GM20000 (cell line): ENCODE measurements around the gene ARHGEF16.

Experiments used
- DNase-seq: peaks from one replicate; pipeline ENCODE4 v3.0.0; 2012; ENCODE audit warnings: low spot score
- TF ChIP-seq, protein P1 (sequence below): IDR thresholded peaks from 2 replicates; pipeline ENCODE4 v1.5.1; 2012; ENCODE audit warnings: mild to moderate bottlenecking, control low read depth; ENCODE audit errors: extremely low read depth, missing control alignments

ARHGEF16 gene

GRCh38 chr1:3525551-3526482, 71.4 kb downstream of the ARHGEF16 start:
- TF ChIP-seq, protein P1, sequence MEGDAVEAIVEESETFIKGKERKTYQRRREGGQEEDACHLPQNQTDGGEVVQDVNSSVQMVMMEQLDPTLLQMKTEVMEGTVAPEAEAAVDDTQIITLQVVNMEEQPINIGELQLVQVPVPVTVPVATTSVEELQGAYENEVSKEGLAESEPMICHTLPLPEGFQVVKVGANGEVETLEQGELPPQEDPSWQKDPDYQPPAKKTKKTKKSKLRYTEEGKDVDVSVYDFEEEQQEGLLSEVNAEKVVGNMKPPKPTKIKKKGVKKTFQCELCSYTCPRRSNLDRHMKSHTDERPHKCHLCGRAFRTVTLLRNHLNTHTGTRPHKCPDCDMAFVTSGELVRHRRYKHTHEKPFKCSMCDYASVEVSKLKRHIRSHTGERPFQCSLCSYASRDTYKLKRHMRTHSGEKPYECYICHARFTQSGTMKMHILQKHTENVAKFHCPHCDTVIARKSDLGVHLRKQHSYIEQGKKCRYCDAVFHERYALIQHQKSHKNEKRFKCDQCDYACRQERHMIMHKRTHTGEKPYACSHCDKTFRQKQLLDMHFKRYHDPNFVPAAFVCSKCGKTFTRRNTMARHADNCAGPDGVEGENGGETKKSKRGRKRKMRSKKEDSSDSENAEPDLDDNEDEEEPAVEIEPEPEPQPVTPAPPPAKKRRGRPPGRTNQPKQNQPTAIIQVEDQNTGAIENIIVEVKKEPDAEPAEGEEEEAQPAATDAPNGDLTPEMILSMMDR = no peak
- DNase-seq = no peak

DNA sequence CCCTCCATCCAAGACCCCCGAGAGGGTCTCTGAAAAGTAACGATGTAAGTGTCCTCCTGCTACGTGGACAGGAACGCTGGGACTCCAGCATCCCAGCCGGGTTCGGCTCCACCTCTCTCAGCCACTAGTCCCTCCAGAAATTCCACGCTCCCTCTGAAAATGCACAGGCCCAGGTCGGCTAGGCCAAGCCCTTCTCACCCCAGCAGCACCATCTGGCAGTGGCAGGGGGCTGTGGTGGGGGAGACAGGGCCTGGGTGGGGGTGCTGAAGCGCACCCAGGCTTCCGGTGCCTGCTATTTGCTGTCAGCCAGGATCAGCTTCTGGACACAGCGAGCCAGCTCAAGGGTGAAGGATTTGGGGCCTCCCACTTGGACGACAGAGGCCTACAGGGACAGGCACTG, 73.3 kb downstream of the ARHGEF16 start:
- no peak for DNase-seq
- TF ChIP-seq, protein P1 = no peak

- no peak for DNase-seq
- TF ChIP-seq, protein P1 = no peak
Observed at GRCh38 chr1:3529099-3529729, 74.7 kb downstream of the ARHGEF16 start.

DNA sequence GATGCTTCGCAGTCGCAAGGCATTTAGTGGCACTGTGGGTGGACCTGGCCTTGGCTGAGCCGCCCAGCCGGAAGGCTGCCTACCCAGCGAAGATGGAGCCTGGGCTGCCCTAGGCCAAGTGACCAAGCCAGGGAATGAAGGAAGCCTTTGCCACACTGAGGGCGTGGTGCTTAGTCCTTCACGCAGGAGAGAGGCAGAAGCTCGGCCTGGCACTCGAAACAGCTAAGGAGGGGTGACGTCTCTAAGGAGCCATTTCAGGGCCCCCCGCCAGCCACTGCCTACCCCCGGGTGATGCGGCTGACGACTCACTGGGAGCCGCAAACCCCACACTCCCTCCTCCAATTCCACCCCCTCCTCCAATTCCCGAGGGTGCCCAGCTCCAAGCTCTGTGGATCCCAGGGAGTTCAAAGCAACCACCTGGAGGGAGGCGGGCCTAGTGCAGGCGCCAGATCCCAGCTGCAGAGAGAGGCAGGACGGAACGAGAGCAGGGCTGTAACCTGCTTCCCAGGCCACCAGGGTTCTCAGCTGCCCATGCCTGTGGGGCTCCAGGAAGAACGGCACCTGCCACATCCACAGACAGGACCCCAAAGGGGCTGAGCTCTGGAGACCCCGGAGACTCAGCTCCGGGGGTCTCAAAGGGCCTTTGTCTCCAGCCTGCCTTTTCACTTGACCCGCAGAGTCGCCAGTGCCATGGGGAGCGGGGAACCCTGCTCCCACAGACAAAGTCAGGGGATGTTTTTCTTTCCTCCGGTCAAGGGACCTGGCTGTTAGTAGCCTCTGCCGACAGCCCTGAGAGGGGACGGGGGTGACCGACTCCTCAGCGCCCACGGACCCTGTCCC, 75.8 kb downstream of the ARHGEF16 start:
- TF ChIP-seq, protein P1 = no peak
- DNase-seq = no peak
